ENCODE data around the gene CD2BP2.

Gene CD2BP2

DNA sequence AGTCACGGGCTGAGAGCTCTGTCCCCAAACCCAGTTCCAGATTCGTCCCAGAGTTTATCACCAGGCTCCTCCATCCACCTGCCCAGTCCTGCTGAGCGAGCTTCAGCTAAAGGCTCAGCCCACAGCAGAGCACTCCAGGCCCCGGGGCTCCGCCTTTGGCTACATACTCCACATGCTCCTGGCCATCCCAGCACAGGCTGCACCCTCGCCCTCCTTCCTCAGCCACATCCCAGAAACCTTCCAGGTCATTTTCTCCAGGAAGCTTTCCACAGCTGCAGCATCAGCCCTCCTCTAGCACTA lies 4.7 kb upstream of the CD2BP2 start:
- H3K27ac ChIP-seq (ENCODE audit: insufficient read depth, low read depth, low read length, poor library complexity, severe bottlenecking), result no peak overlapping the region
- H3K36me3 ChIP-seq (ENCODE audit: control insufficient read depth, insufficient read depth, low read length), result peaks cover 2% of the 10 kb centered on the region
- H3K9me3 ChIP-seq (ENCODE audit: control insufficient read depth, low read length), result no peaks in the 10 kb centered on the region
- WGBS, 2 experiments, result 79% methylated on average over 6 of the region's 6 CpGs
- no peak overlapping the region for H3K4me3 ChIP-seq (ENCODE audit: insufficient read depth, low read depth, low read length)
- no peaks in the 10 kb centered on the region for H3K27me3 ChIP-seq (ENCODE audit: control insufficient read depth, insufficient read depth, low read length, poor library complexity, severe bottlenecking)
- H3K4me1 ChIP-seq (ENCODE audit: control insufficient read depth, insufficient read depth, low read length), result no peaks in the 10 kb centered on the region

GRCh38 chr16:30358990-30359870 lies 4.1 kb upstream of the CD2BP2 start:
- Histone ChIP-seq H3K27me3 (ENCODE audit: control insufficient read depth, insufficient read depth, low read length, poor library complexity, severe bottlenecking) (no peaks in the 10 kb centered on the region), H3K9me3 (ENCODE audit: control insufficient read depth, low read length) (no peaks in the 10 kb centered on the region), H3K36me3 (ENCODE audit: control insufficient read depth, insufficient read depth, low read length) (no peaks in the 10 kb centered on the region), H3K4me1 (ENCODE audit: control insufficient read depth, insufficient read depth, low read length) (no peaks in the 10 kb centered on the region), H3K4me3 (ENCODE audit: insufficient read depth, low read depth, low read length) (no peak overlapping the region), H3K27ac (ENCODE audit: insufficient read depth, low read depth, low read length, poor library complexity, severe bottlenecking) (no peak overlapping the region)
- 93 to 94% methylated on average over 28 of the region's 28 CpGs for WGBS, 2 experiments

DNA sequence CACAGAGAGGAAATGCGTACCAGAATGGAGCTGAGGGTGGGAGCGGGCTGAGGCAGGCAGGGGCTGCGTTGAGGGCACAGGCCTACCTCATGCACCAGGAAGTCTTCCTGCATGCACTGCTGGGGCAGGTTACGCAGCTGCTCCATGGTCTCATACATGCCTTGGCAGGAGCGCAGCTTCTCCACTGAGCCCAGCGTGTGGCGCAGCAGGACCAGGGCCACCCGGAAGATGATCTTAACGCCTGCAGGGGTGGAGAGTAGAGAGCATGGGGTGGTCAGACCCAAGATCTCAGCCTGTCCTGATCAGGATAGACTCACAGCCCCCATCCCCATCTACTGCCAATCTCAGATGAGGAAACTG lies 3.4 kb upstream of the CD2BP2 start:
- Histone ChIP-seq H3K9me3 (ENCODE audit: control insufficient read depth, low read length) (no peaks in the 10 kb centered on the region), H3K4me1 (ENCODE audit: control insufficient read depth, insufficient read depth, low read length) (no peaks in the 10 kb centered on the region), H3K27ac (ENCODE audit: insufficient read depth, low read depth, low read length, poor library complexity, severe bottlenecking) (no peak overlapping the region), H3K27me3 (ENCODE audit: control insufficient read depth, insufficient read depth, low read length, poor library complexity, severe bottlenecking) (no peaks in the 10 kb centered on the region), H3K36me3 (ENCODE audit: control insufficient read depth, insufficient read depth, low read length) (peaks cover 3% of the 10 kb centered on the region), H3K4me3 (ENCODE audit: insufficient read depth, low read depth, low read length) (no peak overlapping the region)
- 92 to 95% methylated on average over 9 of the region's 9 CpGs for WGBS, 2 experiments

- Histone ChIP-seq H3K4me3 (ENCODE audit: insufficient read depth, low read depth, low read length) (no peak overlapping the region), H3K27me3 (ENCODE audit: control insufficient read depth, insufficient read depth, low read length, poor library complexity, severe bottlenecking) (no peaks in the 10 kb centered on the region), H3K27ac (ENCODE audit: insufficient read depth, low read depth, low read length, poor library complexity, severe bottlenecking) (no peak overlapping the region), H3K4me1 (ENCODE audit: control insufficient read depth, insufficient read depth, low read length) (no peaks in the 10 kb centered on the region), H3K9me3 (ENCODE audit: control insufficient read depth, low read length) (no peaks in the 10 kb centered on the region), H3K36me3 (ENCODE audit: control insufficient read depth, insufficient read depth, low read length) (peaks cover 9% of the 10 kb centered on the region)
- 93 to 94% methylated on average over 37 of the region's 37 CpGs for WGBS, 2 experiments
Measured at GRCh38 chr16:30357715-30358576, 2.8 kb upstream of the CD2BP2 start.

- WGBS, 2 experiments, result 91 to 94% methylated on average over 5 of the region's 5 CpGs
- no peak overlapping the region for H3K4me3 ChIP-seq (ENCODE audit: insufficient read depth, low read depth, low read length)
- no peaks in the 10 kb centered on the region for H3K27me3 ChIP-seq (ENCODE audit: control insufficient read depth, insufficient read depth, low read length, poor library complexity, severe bottlenecking)
- no peak overlapping the region for H3K27ac ChIP-seq (ENCODE audit: insufficient read depth, low read depth, low read length, poor library complexity, severe bottlenecking)
- H3K9me3 ChIP-seq (ENCODE audit: control insufficient read depth, low read length), result no peaks in the 10 kb centered on the region
- H3K36me3 ChIP-seq (ENCODE audit: control insufficient read depth, insufficient read depth, low read length), result peaks cover 17% of the 10 kb centered on the region
- H3K4me1 ChIP-seq (ENCODE audit: control insufficient read depth, insufficient read depth, low read length), result no peaks in the 10 kb centered on the region
Measured at GRCh38 chr16:30357085-30357714, 2.1 kb upstream of the CD2BP2 start.

DNA sequence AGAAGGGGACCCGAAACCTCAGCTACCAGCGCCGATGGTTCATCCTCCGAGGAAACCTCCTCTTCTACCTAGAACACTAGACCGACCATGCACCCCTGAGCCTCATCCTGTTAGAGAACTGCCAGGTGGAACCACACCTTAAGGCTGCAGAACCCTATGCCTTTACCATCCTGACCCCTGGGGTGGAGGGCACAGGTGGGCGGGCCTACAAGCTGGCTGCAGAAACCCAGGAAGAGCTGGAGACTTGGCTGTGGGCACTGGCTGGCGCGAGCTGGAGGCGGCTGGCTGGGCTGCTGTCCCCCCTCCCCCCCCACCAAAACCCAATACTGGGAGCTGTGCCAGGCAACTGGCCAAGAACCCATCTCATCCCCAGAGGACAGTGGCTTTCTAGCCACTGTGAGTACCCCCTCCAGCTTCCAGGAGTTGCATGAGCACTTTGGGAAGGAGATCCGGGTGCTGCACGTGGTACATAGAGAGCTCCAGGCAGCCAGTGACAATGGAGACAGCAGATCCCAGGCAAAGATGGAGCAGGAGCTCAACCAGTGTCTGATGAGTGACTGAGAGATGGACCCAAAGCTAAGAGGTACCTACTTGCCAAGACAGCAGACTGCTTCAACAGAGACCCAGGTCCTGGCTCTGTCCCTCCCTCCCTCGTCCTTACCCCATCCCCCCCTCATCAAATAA lies 1.4 kb upstream of the CD2BP2 start:
- no peaks in the 10 kb centered on the region for H3K4me1 ChIP-seq (ENCODE audit: control insufficient read depth, insufficient read depth, low read length)
- no peaks in the 10 kb centered on the region for H3K27me3 ChIP-seq (ENCODE audit: control insufficient read depth, insufficient read depth, low read length, poor library complexity, severe bottlenecking)
- 92 to 94% methylated on average over 12 of the region's 12 CpGs for WGBS, 2 experiments
- H3K9me3 ChIP-seq (ENCODE audit: control insufficient read depth, low read length), result no peaks in the 10 kb centered on the region
- no peak overlapping the region for H3K27ac ChIP-seq (ENCODE audit: insufficient read depth, low read depth, low read length, poor library complexity, severe bottlenecking)
- peak overlapping the region; percentile 97 for H3K4me3 ChIP-seq (ENCODE audit: insufficient read depth, low read depth, low read length)
- H3K36me3 ChIP-seq (ENCODE audit: control insufficient read depth, insufficient read depth, low read length), result peaks cover 23% of the 10 kb centered on the region

DNA sequence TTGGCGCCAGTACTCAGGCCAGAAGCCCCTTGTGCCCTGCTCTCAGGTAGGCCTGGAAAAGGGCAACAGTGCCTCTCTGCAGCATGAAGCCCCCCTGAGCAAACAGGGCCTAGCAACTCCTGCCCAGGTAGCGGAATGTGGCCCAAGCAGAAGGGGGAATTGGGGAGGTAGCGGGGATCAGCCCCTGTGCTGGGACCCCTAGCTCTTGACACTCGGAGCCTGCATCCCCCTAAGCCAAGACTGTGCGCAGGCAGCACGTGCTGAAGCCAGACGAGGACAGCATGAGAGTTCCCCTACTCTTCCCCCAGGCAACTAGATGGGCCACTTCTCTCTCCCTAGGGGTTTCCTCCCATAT lies 823 bp upstream of the CD2BP2 start:
- peak overlapping the region; percentile 99 for H3K27ac ChIP-seq (ENCODE audit: insufficient read depth, low read depth, low read length, poor library complexity, severe bottlenecking)
- WGBS, 2 experiments, result 52 to 57% methylated on average over 7 of the region's 7 CpGs
- peaks cover 29% of the 10 kb centered on the region for H3K36me3 ChIP-seq (ENCODE audit: control insufficient read depth, insufficient read depth, low read length)

DNA sequence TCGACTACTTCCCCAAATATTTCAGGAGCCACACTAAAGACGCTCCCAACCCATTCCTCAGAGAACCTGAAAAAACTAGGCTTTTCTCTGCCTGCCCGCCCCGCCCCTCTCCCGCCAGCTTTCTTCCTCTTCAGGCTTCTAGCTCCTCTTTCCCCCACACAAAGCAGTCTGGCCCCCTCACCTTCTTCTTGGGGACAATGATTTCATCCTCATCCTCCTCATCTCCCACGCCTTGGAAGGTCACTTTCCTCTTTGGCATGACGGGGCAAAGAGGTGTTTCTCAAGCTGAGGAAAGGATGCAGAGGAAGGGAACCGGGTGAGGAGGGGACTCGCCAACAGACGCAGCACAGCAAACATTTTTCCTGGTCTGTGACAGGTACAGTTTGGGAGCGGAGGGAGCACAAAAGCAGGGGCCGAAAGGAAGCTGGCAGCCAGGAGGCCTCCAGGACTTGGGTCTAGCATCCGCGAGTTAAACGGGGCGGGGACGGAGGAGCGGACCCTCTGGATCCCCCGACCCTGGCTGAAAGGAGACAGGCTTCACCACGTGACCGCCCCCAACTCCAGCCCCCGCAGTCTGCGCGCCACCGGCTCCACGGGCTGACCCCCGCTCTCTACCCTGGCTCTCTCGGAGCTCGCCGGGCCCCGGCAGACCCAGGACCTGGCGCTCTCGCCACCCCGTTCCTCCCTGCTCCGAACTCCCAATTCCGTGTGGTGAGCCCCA lies 525 bp downstream of the CD2BP2 start:
- Histone ChIP-seq H3K4me3 (ENCODE audit: insufficient read depth, low read depth, low read length) (peak overlapping the region; percentile 97), H3K36me3 (ENCODE audit: control insufficient read depth, insufficient read depth, low read length) (peaks cover 32% of the 10 kb centered on the region)
- 4 to 5% methylated on average over 36 of the region's 36 CpGs for WGBS, 2 experiments

More for the DNA sequence above, 823 bp upstream of the CD2BP2 start:
- Histone ChIP-seq H3K9me3 (ENCODE audit: control insufficient read depth, low read length) (no peaks in the 10 kb centered on the region), H3K4me3 (ENCODE audit: insufficient read depth, low read depth, low read length) (peak overlapping the region; percentile 97), H3K27me3 (ENCODE audit: control insufficient read depth, insufficient read depth, low read length, poor library complexity, severe bottlenecking) (no peaks in the 10 kb centered on the region), H3K4me1 (ENCODE audit: control insufficient read depth, insufficient read depth, low read length) (no peaks in the 10 kb centered on the region)

GRCh38 chr16:30353438-30354129 lies 1.5 kb downstream of the CD2BP2 start:
- Histone ChIP-seq H3K27ac (ENCODE audit: insufficient read depth, low read depth, low read length, poor library complexity, severe bottlenecking) (no peak overlapping the region), H3K36me3 (ENCODE audit: control insufficient read depth, insufficient read depth, low read length) (peaks cover 32% of the 10 kb centered on the region), H3K27me3 (ENCODE audit: control insufficient read depth, insufficient read depth, low read length, poor library complexity, severe bottlenecking) (no peaks in the 10 kb centered on the region), H3K9me3 (ENCODE audit: control insufficient read depth, low read length) (no peaks in the 10 kb centered on the region), H3K4me3 (ENCODE audit: insufficient read depth, low read depth, low read length) (peak overlapping the region; percentile 97), H3K4me1 (ENCODE audit: control insufficient read depth, insufficient read depth, low read length) (no peaks in the 10 kb centered on the region)
- 94 to 95% methylated on average over 23 of the region's 23 CpGs for WGBS, 2 experiments

More for the DNA sequence above, 525 bp downstream of the CD2BP2 start:
- Histone ChIP-seq H3K9me3 (ENCODE audit: control insufficient read depth, low read length) (no peaks in the 10 kb centered on the region), H3K27ac (ENCODE audit: insufficient read depth, low read depth, low read length, poor library complexity, severe bottlenecking) (peak overlapping the region; percentile 99), H3K4me1 (ENCODE audit: control insufficient read depth, insufficient read depth, low read length) (no peaks in the 10 kb centered on the region), H3K27me3 (ENCODE audit: control insufficient read depth, insufficient read depth, low read length, poor library complexity, severe bottlenecking) (no peaks in the 10 kb centered on the region)
